ENCODE data around the gene TECPR2. TPM values are rescaled to one million over a fixed set of nuclear protein-coding genes. Genes with fewer than 3 reads are reported as not detected.

Gene TECPR2
- total and polyA plus RNA-seq, 2 of the 13 experiments (the other 11 are each of a cell fraction or from before 2014, with no cell fraction given), result 3.5 to 5.7 TPM

GRCh38 chr14:102320033-102320660 is 42.6 kb upstream of the TECPR2 start (continued):
- TF ChIP-seq ZNF768 (CRISPR knock-in tag; IDR thresholded peaks at IDR 0.05) (0 out of 2 replicates have a peak, but pooled peaks have one; percentile 11), LRRFIP1 (CRISPR knock-in tag; conservative IDR thresholded peaks at IDR 0.05) (no peak), GTF3A (CRISPR knock-in tag; conservative IDR thresholded peaks at IDR 0.05) (no peak), ZBTB42 (CRISPR knock-in tag; IDR thresholded peaks at IDR 0.05) (no peak), NFE2 (CRISPR knock-in tag; IDR thresholded peaks at IDR 0.05) (no peak), ZKSCAN1 (IDR thresholded peaks at IDR 0.05; ENCODE audit: low read length) (0 out of 2 replicates have a peak, but pooled peaks have one; percentile 55), RFX5 (IDR thresholded peaks at IDR 0.05; ENCODE audit: low read depth, low read length) (no peak), ZNF572 (CRISPR knock-in tag; IDR thresholded peaks at IDR 0.05) (no peak), HDAC2 (CRISPR knock-in tag; IDR thresholded peaks at IDR 0.05) (no peak)
- TF ChIP-seq, protein P1, sequence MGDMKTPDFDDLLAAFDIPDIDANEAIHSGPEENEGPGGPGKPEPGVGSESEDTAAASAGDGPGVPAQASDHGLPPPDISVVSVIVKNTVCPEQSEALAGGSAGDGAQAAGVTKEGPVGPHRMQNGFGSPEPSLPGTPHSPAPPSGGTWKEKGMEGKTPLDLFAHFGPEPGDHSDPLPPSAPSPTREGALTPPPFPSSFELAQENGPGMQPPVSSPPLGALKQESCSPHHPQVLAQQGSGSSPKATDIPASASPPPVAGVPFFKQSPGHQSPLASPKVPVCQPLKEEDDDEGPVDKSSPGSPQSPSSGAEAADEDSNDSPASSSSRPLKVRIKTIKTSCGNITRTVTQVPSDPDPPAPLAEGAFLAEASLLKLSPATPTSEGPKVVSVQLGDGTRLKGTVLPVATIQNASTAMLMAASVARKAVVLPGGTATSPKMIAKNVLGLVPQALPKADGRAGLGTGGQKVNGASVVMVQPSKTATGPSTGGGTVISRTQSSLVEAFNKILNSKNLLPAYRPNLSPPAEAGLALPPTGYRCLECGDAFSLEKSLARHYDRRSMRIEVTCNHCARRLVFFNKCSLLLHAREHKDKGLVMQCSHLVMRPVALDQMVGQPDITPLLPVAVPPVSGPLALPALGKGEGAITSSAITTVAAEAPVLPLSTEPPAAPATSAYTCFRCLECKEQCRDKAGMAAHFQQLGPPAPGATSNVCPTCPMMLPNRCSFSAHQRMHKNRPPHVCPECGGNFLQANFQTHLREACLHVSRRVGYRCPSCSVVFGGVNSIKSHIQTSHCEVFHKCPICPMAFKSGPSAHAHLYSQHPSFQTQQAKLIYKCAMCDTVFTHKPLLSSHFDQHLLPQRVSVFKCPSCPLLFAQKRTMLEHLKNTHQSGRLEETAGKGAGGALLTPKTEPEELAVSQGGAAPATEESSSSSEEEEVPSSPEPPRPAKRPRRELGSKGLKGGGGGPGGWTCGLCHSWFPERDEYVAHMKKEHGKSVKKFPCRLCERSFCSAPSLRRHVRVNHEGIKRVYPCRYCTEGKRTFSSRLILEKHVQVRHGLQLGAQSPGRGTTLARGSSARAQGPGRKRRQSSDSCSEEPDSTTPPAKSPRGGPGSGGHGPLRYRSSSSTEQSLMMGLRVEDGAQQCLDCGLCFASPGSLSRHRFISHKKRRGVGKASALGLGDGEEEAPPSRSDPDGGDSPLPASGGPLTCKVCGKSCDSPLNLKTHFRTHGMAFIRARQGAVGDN (CRISPR knock-in tag; IDR thresholded peaks at IDR 0.05), result peak; percentile 61; the same call in 1 of the 2 replicates
- TF ChIP-seq, protein P2, sequence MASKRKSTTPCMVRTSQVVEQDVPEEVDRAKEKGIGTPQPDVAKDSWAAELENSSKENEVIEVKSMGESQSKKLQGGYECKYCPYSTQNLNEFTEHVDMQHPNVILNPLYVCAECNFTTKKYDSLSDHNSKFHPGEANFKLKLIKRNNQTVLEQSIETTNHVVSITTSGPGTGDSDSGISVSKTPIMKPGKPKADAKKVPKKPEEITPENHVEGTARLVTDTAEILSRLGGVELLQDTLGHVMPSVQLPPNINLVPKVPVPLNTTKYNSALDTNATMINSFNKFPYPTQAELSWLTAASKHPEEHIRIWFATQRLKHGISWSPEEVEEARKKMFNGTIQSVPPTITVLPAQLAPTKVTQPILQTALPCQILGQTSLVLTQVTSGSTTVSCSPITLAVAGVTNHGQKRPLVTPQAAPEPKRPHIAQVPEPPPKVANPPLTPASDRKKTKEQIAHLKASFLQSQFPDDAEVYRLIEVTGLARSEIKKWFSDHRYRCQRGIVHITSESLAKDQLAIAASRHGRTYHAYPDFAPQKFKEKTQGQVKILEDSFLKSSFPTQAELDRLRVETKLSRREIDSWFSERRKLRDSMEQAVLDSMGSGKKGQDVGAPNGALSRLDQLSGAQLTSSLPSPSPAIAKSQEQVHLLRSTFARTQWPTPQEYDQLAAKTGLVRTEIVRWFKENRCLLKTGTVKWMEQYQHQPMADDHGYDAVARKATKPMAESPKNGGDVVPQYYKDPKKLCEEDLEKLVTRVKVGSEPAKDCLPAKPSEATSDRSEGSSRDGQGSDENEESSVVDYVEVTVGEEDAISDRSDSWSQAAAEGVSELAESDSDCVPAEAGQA (IDR thresholded peaks at IDR 0.05; ENCODE audit: low read depth), result no peak
- TF ChIP-seq, protein P2 (CRISPR knock-in tag; IDR thresholded peaks at IDR 0.05; ENCODE audit: borderline replicate concordance), result no peak
